ENCODE data around the gene TLX2. TPM values are rescaled to one million over a fixed set of nuclear protein-coding genes. Genes with fewer than 3 reads are reported as not detected.

TLX2 gene
- total and polyA plus RNA-seq, 2 of the 13 experiments (the other 11 are each of a cell fraction or from before 2014, with no cell fraction given): 0.05 to 0.20 TPM

DNA sequence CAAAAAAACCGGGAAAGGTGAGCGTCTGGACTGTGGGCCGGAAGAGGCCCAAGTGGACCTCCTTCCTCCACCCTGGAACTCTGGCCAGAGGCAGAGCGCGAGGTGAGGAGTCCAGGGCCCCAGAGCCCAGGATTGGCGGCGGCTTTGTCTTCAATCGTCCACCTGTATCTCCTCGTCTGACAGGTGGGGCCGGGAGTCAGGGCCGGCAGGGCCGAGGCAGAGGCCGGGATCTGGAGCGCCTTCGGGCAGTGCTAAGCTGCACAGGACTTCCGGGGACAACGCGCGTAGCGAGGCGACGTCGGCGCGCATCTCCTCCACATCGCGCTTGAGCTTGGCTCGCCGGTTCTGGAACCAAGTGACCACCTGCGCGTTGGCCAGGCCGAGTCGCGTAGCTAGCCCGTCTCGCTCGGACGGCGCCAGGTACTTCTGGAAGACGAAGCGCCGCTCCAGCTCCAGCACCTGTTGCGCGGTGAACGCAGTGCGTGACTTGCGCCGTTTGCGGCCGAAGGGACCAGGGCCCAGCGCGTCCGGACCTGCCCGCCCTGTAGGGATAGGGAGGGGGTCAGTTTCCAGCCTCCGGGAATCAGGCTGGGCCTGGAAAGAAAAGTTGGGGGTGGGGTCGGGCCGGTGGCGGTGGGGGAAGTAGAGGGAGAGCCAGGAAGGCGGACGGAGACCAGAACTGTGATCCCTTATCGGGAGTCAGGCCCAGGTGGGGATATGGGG is 16.3 kb upstream of the TLX2 start (continued):
- TF ChIP-seq EZH2 (conservative IDR thresholded peaks at IDR 0.05; ENCODE audit: low read depth, low read length) (no peak), ZBTB33 (CRISPR knock-in tag; IDR thresholded peaks at IDR 0.05) (peak; percentile 74; the same call in 1 of the 2 replicates), ZFP36L2 (CRISPR knock-in tag; IDR thresholded peaks at IDR 0.05) (no peak), ZBTB21 (CRISPR knock-in tag; IDR thresholded peaks at IDR 0.05) (no peak), ZC3H13 (CRISPR knock-in tag; IDR thresholded peaks at IDR 0.05) (peak; percentile 69; the same call in 1 of the 2 replicates), ZBTB44 (CRISPR knock-in tag; IDR thresholded peaks at IDR 0.05) (no peak), RFX5 (IDR thresholded peaks at IDR 0.05; ENCODE audit: low read depth, low read length) (no peak), KDM1A (CRISPR knock-in tag; IDR thresholded peaks at IDR 0.05) (no peak), KDM4B (CRISPR knock-in tag; IDR thresholded peaks at IDR 0.05) (no peak), HNRNPK (IDR thresholded peaks at IDR 0.05; ENCODE audit: low read depth, low read length, poor library complexity, severe bottlenecking) (no peak), HINFP (CRISPR knock-in tag; IDR thresholded peaks at IDR 0.05; ENCODE audit: low read depth) (0 out of 2 replicates have a peak, but pooled peaks have one; percentile 35), ZNF260 (CRISPR knock-in tag; IDR thresholded peaks at IDR 0.05; ENCODE audit: borderline replicate concordance, low read depth) (no peak), ZNF788 (CRISPR knock-in tag; IDR thresholded peaks at IDR 0.05; ENCODE audit: borderline replicate concordance) (0 out of 2 replicates have a peak, but pooled peaks have one; percentile 45), SNAPC2 (CRISPR knock-in tag; IDR thresholded peaks at IDR 0.05) (peak; percentile 74; the same call in 1 of the 2 replicates), GMEB2 (CRISPR knock-in tag; IDR thresholded peaks at IDR 0.05; ENCODE audit: low read depth) (no peak), RORA (CRISPR knock-in tag; IDR thresholded peaks at IDR 0.05) (no peak), TOE1 (CRISPR knock-in tag; IDR thresholded peaks at IDR 0.05) (no peak), ZNF546 (CRISPR knock-in tag; conservative IDR thresholded peaks at IDR 0.05) (no peak), ZNF451 (CRISPR knock-in tag; IDR thresholded peaks at IDR 0.05) (no peak), ZNF7 (CRISPR knock-in tag; IDR thresholded peaks at IDR 0.05) (no peak), ZNF709 (CRISPR knock-in tag; IDR thresholded peaks at IDR 0.05) (no peak), ZFP82 (CRISPR knock-in tag; IDR thresholded peaks at IDR 0.05; ENCODE audit: borderline replicate concordance) (no peak)
- TF ChIP-seq, protein P1, sequence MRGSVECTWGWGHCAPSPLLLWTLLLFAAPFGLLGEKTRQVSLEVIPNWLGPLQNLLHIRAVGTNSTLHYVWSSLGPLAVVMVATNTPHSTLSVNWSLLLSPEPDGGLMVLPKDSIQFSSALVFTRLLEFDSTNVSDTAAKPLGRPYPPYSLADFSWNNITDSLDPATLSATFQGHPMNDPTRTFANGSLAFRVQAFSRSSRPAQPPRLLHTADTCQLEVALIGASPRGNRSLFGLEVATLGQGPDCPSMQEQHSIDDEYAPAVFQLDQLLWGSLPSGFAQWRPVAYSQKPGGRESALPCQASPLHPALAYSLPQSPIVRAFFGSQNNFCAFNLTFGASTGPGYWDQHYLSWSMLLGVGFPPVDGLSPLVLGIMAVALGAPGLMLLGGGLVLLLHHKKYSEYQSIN (CRISPR knock-in tag; IDR thresholded peaks at IDR 0.05; ENCODE audit: borderline replicate concordance): no peak

Measured in HepG2 (cell line).